ENCODE data around the gene LDLRAD2. TPM values are rescaled to one million over a fixed set of nuclear protein-coding genes. Genes with fewer than 3 reads are reported as not detected.
"Not testable (repeated sequence)": the region's sequence is repeated elsewhere in the genome, so short reads cannot be mapped to it uniquely, and the experiment has no call there.

LDLRAD2 gene
- total RNA-seq, 1 donor from 2014 or later, result not detected

- DNase-seq, result no peak
These were observed 12.9 kb downstream of the LDLRAD2 start for GRCh38 chr1:21824926-21825325.

- DNase-seq, result no peak
These were observed 13.3 kb downstream of the LDLRAD2 start for GRCh38 chr1:21825393-21825792.

- DNase-seq, result not testable (repeated sequence)
These were observed 14.6 kb downstream of the LDLRAD2 start for GRCh38 chr1:21826694-21827093.

- DNase-seq, result no peak
These were observed 15.1 kb downstream of the LDLRAD2 start for GRCh38 chr1:21827141-21827679.

- DNase-seq, result no peak
These were observed 16.0 kb downstream of the LDLRAD2 start for GRCh38 chr1:21828075-21828474.

- DNase-seq, result no peak
These were observed 16.6 kb downstream of the LDLRAD2 start for GRCh38 chr1:21828506-21829210.

GRCh38 chr1:21829294-21829693 is 17.2 kb downstream of the LDLRAD2 start:
- no peak for DNase-seq

GRCh38 chr1:21830792-21831453 is 18.9 kb downstream of the LDLRAD2 start:
- no peak for DNase-seq

GRCh38 chr1:21831454-21831970 is 19.4 kb downstream of the LDLRAD2 start:
- DNase-seq, result no peak

- no peak for DNase-seq
These were observed 21.4 kb downstream of the LDLRAD2 start for GRCh38 chr1:21833392-21833976.

- no peak for DNase-seq
These were observed 22.0 kb downstream of the LDLRAD2 start for GRCh38 chr1:21834094-21834493.

GRCh38 chr1:21834666-21835065 is 22.6 kb downstream of the LDLRAD2 start:
- no peak for DNase-seq

GRCh38 chr1:21836010-21836409 is 23.9 kb downstream of the LDLRAD2 start:
- DNase-seq, result no peak

GRCh38 chr1:21836729-21837128 is 24.7 kb downstream of the LDLRAD2 start:
- DNase-seq, result no peak

- DNase-seq, result peak; percentile 24
These were observed 25.4 kb downstream of the LDLRAD2 start for GRCh38 chr1:21837476-21837875.

- no peak for DNase-seq
These were observed 26.5 kb downstream of the LDLRAD2 start for GRCh38 chr1:21838359-21839157.

GRCh38 chr1:21839337-21840037 is 27.4 kb downstream of the LDLRAD2 start:
- no peak for DNase-seq

- no peak for DNase-seq
These were observed 28.9 kb downstream of the LDLRAD2 start for GRCh38 chr1:21840981-21841380.

- DNase-seq, result no peak
These were observed 29.9 kb downstream of the LDLRAD2 start for GRCh38 chr1:21841852-21842466.

- DNase-seq, result no peak
These were observed 30.6 kb downstream of the LDLRAD2 start for GRCh38 chr1:21842606-21843162.

GRCh38 chr1:21843208-21843607 is 31.1 kb downstream of the LDLRAD2 start:
- DNase-seq, result no peak
